DMS53 treated with DMSO at 0.1 percent for 48 hours (cell line): ENCODE results near the gene BPIFB1.

ENCODE experiments used
- DNase-seq: peaks from one replicate; lab custom pipeline; 2025; ENCODE audit not compliant: unreplicated experiment; lab: John Stamatoyannopoulos, UW

Gene BPIFB1

GRCh38 chr20:33322456-33322855 is 39.4 kb downstream of the BPIFB1 start:
- DNase-seq = no peak

- no peak for DNase-seq
Measured at GRCh38 chr20:33323236-33323635, 40.2 kb downstream of the BPIFB1 start.

GRCh38 chr20:33325350-33325749 is 42.3 kb downstream of the BPIFB1 start:
- DNase-seq = no peak

GRCh38 chr20:33328157-33329137 is 45.4 kb downstream of the BPIFB1 start:
- no peak for DNase-seq

GRCh38 chr20:33332905-33333456 is 50.0 kb downstream of the BPIFB1 start:
- no peak for DNase-seq

GRCh38 chr20:33333616-33334015 is 50.6 kb downstream of the BPIFB1 start:
- no peak for DNase-seq

- DNase-seq = no peak
Measured at GRCh38 chr20:33334111-33334510, 51.1 kb downstream of the BPIFB1 start.

- DNase-seq = no peak
Measured at GRCh38 chr20:33336375-33336774, 53.4 kb downstream of the BPIFB1 start.

GRCh38 chr20:33337119-33337518 is 54.1 kb downstream of the BPIFB1 start:
- no peak for DNase-seq

GRCh38 chr20:33337531-33338165 is 54.6 kb downstream of the BPIFB1 start:
- no peak for DNase-seq

- no peak for DNase-seq
Measured at GRCh38 chr20:33338467-33339258, 55.6 kb downstream of the BPIFB1 start.

- no peak for DNase-seq
Measured at GRCh38 chr20:33339515-33340058, 56.6 kb downstream of the BPIFB1 start.

GRCh38 chr20:33343521-33343920 is 60.5 kb downstream of the BPIFB1 start:
- DNase-seq = no peak

- no peak for DNase-seq
Measured at GRCh38 chr20:33345342-33345741, 62.3 kb downstream of the BPIFB1 start.

- DNase-seq = no peak
Measured at GRCh38 chr20:33348136-33348937, 65.3 kb downstream of the BPIFB1 start.

- no peak for DNase-seq
Measured at GRCh38 chr20:33349493-33349892, 66.5 kb downstream of the BPIFB1 start.

- no peak for DNase-seq
Measured at GRCh38 chr20:33351696-33352095, 68.7 kb downstream of the BPIFB1 start.

GRCh38 chr20:33352258-33353012 is 69.4 kb downstream of the BPIFB1 start:
- no peak for DNase-seq

GRCh38 chr20:33353013-33353402 is 70.0 kb downstream of the BPIFB1 start:
- no peak for DNase-seq
